GM23338 (cell line): ENCODE measurements around the gene RPL12.
"Not testable (repeated sequence)": the region's sequence is repeated elsewhere in the genome, so short reads cannot be mapped to it uniquely, and the experiment has no call there.

ENCODE experiments used
- CREB1 ChIP-seq: fragments of 250-450 bp; sonication (Bioruptor Pico); IDR thresholded peaks from 2 replicates; pipeline ENCODE4 v1.5.0; 2020; ENCODE audit warnings: low read depth, mild to moderate bottlenecking, moderate library complexity
- CTCF ChIP-seq, 2 experiments: fragments of 200-600 bp in 1 of 2; sonication (generic) in 1 of 2; conservative IDR thresholded peaks; 2 replicates each; pipeline versions ENCODE4 v1.5.1 to v1.6.1; 2016 to 2017; ENCODE audit warnings: antibody characterized with exemption in 2 of 2, low read depth in 2 of 2, mild to moderate bottlenecking in 2 of 2, moderate library complexity in 1 of 2
- POLR2AphosphoS5 ChIP-seq: IDR thresholded peaks from 2 replicates; pipeline ENCODE4 v1.6.1; 2016; ENCODE audit warnings: antibody characterized with exemption, low read depth

GRCh38 chr9:127466407-127466917 is 15.3 kb upstream of the RPL12 start:
- TF ChIP-seq CTCF (conservative IDR thresholded peaks at IDR 0.05; ENCODE audit: low read depth in 2 of 2); CREB1 (CRISPR knock-in tag); POLR2AphosphoS5: not testable (repeated sequence)
